Anterior cingulate cortex (tissue), 58 donors: ENCODE data around the gene PRR13.
"Not testable (repeated sequence)": the region's sequence is repeated elsewhere in the genome, so short reads cannot be mapped to it uniquely, and the experiment has no call there.

ENCODE experiments used
- DNase-seq, 58 donors: peaks; one replicate each; lab custom pipeline; 2025; lab: John Stamatoyannopoulos, UW

Gene PRR13

DNA sequence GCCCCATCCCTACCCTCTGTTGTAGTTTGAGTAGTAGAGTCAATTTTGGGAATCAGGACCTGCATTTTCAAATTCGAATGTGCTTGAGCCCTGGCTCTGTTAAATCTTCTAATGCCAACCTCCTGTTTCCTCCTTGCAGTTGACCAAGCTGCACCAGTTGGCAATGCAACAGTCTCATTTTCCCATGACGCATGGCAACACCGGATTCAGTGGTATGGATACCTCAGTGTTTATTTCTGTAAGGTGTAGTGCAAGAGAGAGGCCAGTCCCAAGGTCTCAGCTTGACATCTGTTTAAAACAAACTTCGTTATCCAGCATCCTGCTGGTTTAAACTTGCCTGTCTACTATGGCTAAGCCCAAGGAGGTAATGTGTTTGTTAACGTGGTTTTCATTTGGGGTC lies 25.5 kb downstream of the PRR13 start:
- no peak for DNase-seq

DNA sequence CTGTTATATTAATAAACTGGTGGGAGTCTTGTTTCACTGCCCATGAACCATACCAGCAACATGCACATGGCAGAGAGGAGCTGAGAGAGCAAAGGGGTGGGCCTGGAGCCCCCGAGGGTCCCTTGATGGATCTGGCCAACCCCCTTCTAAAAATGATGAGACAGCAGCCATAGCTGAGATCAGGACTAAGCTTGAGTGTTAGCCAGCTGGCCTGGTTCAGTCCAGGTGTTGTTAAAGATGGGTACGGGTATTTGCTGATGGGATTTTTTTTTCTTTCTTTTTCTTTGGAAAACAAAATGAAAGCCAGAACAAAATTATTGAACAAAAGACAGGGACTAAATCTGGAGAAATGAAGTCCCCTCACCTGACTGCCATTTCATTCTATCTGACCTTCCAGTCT lies 26.3 kb downstream of the PRR13 start:
- DNase-seq = no peak

DNA sequence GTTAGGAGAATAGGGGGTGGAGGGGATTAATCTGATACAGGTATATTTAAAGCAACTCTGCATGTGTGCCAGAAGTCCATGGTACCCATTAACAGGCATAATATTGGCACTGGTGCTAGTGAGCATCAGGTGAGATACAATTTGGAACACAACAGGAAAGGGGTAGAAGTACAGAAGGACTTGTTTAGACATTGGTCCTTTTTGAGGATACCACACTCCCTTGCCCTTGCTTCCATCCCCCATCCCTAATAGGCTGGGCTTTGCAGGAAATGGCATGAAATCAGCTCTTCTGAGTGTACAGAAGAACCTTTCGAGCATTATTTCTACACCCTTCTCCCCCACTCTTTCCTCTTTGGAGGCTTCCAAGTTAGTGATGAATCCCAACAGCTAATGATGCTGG lies 26.7 kb downstream of the PRR13 start:
- no peak for DNase-seq

DNA sequence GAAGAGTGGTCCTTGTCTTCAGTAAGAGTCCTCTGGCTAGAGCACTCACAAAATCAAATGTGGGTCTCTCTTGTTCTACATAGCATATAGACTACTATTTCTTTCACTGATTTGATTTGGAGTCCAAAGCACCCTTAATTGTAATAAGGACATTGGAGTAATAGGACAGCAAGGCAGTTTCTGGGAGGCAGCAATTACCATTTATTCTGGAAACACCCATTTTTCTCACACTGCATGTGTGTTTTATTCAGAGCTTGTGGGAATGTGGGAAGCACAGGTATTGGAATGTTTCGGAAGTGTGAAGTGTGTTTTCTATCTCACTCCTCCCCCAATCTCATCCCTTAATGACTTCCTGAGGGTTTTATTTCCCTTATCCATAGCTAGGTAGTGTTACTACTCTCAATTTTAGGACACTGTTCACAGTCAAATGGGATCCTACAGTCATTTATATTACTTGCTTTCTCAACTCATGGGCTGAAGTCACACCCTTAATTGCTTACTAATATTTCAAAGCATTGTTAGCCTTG lies 30.6 kb downstream of the PRR13 start:
- no peak for DNase-seq

DNA sequence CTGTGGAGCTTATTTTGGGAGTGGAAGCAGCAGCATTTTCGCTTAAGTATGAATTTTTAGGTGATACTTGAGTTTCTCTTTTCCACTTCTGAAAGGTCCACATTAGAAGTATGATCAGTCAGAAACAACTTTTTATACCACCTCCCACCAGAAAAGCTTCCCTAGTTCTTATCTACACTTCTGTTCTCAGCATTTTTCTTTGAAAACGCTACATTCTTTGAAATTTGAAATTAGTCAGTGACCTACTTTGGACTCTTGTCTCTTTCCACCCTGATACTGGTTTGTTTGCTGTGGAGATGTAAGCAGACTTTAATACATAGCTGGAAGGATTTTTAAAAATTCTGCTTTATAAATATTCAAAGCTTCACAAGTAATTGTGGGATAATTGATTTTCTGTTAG lies 32.5 kb downstream of the PRR13 start:
- no peak for DNase-seq

DNA sequence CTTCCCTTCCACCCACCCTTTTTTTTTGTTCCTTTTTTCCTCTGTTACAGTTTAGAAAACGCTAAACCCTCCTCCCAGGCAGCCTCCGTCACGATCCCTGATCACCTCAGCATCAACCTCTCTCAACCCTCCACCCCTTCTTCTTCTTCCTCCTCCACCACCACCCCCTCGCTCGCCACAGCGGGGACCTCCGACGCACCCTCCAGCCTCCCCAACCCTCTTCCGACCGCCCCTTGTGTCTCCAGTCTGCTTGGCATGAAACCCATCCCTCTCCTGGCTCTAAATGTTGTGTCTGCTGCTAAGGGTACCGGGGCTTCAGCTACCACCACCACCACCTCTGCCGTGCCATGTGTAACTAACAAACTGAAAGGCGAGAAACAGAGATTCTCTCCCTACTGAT lies 33.3 kb downstream of the PRR13 start:
- no peak for DNase-seq

DNA sequence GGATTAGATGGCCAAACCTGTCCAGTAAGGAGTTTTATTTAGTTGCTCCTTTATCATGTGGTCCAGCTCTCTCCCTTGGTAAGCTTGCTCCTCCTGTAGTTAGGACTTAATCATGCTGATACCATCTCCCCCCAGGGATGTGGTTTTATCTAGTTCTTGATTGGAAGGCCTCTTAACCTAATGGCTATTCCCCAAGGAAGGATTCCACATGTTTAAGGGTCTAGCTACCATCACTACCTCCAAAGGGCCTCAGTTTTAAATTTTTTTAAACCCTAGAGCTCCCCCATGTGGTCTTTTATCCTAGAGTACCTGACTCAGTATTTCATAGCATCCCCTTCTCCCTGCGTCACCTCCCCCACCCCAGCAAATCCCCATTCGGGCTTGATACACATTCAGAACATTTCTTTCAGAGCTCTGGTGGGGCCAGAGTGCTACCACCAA lies 35.3 kb downstream of the PRR13 start:
- DNase-seq = no peak

DNA sequence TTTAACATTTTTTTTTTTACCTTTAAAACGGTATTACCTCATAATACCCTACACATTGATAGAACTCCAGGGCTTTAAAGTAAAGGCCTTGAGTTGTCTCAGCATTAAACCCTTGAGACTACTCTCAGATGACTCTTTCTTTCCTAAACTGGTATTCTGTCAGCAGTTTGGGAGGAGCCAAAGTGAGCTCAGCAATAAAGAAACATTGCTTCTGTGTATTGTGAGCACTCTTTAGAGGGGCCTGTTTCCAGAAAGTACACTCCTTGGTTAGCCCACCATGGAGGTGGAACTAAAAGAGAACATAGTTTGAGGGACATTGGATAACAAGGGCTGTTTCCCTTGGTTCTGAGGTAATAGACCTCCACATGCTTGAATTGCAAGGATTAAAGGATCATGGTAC lies 37.3 kb downstream of the PRR13 start:
- DNase-seq = no peak

DNA sequence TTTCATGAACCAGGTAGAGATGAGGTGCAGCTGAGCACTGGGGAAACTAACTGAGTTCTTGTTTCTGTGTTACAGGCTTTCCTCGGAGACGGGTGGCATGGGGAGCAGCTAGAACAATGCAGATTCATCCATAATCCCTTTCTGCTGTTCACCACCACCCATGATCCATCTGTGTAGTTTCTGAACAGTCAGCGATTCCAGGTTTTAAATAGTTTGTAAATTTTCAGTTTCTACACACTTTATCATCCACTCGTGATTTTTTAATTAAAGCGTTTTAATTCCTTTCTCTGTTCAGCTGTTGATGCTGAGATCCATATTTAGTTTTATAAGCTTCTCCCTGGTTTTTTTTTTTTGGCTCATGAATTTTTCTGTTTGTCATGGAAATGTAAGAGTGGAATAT lies 37.8 kb downstream of the PRR13 start:
- no peak for DNase-seq

DNA sequence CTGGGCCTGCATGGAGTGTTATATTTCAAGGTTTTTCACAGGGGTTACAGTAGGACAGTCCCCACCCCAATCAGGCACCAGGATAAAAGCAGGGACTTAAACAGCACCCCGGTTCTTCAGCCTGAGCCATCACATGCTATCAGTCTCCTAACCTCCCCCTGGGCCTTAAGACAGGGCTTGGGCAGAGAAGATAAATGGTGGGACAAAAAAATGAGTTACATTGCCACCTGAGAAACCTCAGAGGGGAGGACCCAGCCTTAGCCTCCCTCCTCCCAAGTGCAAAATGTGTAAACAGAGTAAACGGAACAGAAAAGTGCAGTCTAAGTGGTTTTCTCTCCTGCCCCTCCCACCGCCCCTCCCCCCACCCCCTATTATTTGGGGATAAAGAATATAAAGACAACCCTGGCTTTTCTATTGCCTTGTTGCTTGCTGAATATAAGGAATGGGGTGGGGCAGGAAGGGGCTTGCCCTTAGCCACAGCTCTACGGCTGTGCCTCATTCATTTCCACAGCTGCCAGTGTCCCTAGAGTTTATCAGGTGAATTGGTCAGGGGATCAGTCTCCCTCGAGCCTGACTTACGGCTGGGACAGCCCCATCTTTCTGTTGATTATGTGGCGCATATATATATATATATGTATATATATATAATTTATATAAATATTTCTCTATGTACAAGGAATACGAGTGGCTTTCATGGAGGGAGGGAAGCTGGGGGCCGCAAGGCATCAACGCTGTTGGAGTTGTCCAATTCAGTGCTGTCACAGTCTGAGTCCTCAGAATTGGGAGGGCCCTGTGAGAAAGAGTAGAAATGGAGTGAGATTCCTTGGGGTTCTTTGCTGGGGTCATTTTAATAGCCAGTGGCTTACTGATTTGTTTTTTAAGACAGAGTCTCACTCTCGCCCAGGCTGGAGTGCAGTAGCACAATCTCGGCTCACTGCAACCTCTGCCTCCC lies 39.2 kb downstream of the PRR13 start:
- DNase-seq = no peak

DNA sequence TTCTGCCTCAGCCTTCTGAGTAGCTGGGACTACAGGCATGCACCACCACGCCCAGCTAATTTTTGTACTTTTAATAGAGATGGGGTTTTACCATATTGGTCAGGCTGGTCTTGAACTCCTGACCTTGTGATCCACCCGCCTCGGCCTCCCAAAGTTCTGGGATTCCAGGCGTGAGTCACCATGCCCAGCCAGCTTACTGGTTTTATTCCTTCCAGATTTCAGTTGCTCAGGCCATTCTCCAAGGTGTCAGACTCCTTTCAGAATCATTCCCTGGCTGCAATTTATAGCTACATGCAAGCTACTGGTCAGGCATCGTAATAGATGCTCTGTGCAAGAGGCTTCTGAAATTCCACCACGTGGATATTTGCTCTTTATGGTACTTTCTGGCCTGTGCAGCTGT lies 39.9 kb downstream of the PRR13 start:
- not testable (repeated sequence) for DNase-seq

DNA sequence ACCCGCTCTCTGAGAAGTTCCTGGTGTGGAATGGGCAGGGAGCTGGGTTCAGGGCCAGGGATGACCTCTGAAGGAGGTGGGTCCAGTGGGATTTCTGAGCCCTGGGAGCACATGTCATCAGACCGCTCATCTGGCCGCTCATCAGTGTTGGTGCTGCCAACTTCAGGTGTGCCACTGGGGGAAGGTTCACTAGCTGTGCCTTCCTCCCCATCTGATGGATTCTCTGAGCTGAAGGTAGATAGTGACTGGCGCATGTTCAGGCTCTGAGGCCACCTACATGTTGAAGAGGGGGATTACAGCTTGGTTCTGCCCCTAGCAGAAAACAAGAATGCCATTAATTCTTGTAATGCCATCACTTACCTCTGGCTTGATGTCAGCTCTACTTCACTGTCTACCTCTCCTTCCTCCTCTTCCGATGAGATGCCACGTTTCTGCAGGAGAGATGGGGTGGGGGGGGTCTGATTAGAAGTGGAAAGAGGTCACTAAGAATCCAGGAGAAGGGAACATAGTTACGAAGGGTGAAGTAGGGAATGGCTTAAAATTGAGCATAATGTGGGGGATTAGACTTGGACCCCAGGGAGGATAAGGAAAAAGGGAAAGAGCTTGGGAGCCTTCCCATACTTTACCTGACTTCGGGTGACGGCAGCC lies 40.5 kb downstream of the PRR13 start:
- no peak for DNase-seq

DNA sequence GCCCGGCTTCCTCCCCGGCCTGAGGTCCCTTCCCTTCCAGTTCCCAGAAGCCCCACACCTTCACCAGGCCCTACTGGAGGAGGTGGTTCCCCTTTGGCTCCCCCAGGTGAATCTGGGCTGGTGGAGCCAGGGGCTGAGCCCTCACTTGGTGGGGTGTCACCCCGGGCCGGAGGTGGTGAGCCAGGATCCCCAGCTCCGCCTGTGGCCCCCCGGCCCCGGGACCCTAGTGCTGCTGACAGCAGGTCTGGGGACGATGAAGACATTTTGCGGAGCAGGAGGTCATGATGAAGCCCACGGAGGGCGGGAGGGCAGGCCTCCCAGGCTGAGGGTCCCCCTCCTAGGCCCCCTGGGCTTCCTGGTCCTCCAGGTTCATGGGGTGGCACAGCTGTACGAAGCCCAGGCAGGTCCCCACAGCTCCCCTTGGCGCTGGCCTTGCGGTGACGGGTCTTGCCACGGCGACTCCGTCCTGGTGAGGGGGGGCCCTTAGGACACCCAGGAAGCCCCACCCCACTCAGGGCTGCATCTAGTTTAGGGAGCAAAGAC lies 41.2 kb downstream of the PRR13 start:
- no peak for DNase-seq

DNA sequence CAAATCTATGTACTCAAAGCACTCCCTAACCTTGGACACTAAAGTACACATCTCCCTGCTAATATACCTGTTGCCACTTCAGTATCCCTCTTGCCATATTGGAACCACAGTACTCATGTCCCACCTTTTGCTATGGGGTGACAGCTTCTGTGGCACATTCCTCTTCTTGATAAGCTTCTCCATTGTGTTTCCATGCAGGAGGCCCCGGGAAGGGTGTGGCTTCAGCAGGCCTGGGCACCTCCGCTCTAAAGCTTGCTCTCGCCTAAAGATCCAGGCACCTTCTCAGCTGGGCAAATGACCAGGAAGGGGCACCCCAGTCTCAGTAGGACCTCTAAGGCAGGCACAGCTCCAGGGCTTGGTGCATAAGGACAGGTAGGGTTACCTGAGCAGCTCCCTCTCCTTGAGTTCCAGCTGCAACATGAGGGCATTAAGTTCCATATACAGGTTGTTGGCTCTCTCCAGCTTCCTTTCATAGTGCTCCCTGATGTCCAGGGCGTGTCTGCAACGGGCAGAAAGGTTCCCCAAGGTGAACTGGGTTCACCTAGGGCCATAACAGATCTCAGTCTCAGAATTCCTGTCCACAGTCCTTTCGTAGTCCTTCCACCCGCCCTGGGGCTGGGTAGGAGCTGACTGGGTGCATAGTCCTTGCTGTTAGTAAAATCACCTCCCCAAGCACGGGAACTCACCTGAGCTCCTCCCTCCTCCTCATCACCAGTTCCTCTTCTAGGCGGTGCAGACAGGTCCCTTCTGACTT lies 41.9 kb downstream of the PRR13 start:
- DNase-seq = no peak

DNA sequence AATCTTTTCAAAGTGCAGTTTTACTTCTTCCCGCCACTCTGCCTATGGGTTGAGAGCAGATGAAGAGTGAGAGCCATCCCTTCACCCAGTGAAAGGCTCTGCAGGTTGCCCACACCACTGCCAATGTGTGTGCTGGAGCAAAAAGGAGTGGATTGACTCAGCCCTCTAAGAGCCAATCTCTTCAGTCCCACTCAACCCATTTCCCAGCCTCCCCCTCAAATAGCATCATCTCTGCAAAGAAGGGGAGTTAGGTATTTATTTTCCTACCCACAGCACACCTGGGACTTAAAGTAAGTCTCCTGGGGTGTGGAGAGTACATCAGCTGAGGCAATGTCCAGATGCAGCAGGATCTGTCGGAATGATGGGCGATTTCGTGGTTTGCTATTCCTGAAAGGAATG lies 42.4 kb downstream of the PRR13 start:
- no peak for DNase-seq

DNA sequence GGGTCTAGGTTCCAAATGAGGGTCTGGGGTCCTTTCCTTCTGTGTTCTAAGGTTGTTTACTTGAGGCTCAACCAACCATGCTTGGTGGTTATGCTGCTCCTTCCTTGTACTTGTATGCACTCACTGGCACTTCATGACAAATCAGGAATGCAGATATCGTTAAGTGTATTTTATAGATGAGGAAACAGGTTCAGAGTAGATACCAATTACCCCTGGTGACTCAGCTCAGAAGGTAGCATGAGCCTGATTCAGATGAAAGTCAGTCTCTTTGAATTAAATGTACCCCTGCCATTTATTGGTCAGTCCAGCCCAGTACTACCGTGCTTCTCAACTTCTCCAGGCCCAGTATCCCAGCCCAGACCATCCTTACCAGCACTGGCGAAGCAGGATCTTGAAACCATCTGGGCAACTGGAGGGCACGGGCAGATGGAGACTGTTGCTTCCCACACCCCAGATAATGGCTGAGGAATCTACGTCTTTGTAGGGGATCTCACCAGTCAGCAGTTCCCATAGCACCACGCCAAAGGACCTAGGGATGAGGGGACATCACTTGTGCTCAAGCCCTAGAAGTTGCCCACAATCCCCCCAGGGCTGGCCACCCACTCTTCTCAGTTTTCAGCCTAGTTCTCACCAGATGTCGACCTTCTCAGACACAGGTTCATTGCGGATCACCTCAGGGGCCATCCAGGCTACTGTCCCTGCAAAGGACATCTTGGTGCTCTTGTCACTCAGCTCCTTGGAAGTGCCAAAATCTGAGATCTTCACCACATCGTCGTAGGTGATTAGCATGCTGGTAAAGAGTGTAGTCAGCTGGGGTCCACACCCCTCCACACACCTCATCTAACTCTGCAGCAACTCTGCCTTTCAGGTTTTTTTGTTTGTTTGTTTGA lies 43.4 kb downstream of the PRR13 start:
- no peak for DNase-seq

DNA sequence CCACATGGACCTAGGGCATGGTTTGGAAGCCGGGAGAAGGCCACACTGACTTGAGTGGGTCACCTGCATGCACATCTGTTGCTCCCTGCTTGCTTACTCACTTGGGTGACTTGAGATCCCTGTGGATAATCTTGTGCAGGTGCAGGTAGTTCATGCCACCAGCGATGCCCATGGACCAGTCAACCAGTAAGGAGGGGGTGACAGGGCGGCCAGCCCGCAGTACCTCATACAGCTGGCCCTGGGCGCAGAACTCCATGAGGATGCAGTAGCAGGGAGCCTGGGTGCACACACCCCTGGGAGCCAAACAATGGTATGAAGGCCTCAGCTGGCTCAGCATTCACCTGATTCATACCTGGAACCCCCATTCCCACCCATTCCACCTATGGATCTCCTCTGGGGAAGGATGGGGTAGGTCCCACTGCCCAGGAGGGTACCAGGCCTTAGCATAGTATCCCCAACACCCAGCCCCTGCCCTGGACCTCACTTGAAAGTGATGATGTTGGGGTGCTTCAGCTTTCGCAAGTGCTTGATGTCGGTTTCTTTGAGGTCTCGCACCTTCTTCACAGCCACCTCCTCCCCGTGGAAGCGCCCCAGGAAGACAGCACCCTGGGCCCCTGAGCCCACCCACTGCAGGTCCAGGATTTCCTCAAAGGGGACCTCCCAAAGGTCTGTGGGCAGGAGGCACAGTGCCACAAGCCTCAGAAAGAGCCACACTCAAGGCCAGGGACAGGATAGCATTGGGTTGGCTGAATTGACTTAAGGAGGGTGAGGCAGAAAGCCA lies 44.6 kb downstream of the PRR13 start:
- no peak for DNase-seq

DNA sequence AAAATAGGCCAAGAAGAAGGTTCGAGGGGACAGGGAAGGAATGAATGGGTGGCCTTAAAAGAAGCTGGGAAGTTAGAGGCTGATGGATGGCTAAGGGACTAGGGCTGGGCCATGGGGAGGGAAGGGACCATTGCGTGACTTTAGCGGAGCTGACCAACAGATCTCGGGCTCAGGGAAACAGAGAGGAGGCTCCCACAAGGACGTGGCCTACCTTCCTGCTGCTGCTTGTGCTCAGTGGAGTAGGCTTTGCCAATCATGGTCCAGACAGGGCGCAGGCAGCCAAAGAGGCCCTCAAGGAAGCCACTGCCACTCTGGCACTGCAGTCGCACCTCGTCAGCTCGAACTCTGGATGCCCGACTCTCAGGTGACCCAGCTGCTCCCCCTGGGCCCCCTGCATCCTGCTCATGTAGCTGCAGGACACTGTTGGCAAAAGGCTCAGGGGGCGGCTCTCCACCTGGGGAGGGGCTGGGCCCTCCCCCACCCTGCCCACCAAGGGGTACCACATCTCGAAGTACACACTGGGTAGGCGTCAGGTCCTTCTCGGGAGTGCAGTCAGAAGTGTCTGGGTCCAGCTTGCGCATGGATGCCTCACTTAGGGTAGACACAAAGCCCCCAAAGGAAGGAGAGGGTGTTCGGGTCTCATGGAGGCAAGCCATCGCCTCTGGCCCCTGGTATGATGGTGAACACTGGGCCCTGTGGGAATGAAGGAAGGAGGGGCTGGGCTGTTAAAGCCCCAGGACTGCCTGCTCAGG lies 45.4 kb downstream of the PRR13 start:
- no peak for DNase-seq
